Measurements from ENCODE around the gene UPP1. TPM values are rescaled to one million over a fixed set of nuclear protein-coding genes. Genes with fewer than 3 reads are reported as not detected.

Gene UPP1
- total RNA-seq, 1 donor from 2014 or later: 61.0 TPM

GRCh38 chr7:48148311-48148710, 59.2 kb downstream of the UPP1 start:
- DNase-seq: no peak
- no peak overlapping the region for H3K4me3 ChIP-seq
- H3K9me3 ChIP-seq: no peaks in the 10 kb centered on the region
- no peak overlapping the region for H3K27ac ChIP-seq
- H3K36me3 ChIP-seq: no peaks in the 10 kb centered on the region
- intact Hi-C loops (cut with DNase I): no loop called here
- TF ChIP-seq CTCF (IDR thresholded peaks at IDR 0.05): no peak
- ATAC-seq: no peak
- H3K27me3 ChIP-seq (ENCODE audit: low read depth): no peaks in the 10 kb centered on the region
- no peaks in the 10 kb centered on the region for H3K4me1 ChIP-seq

GRCh38 chr7:48149058-48149457, 60.0 kb downstream of the UPP1 start:
- H3K9me3 ChIP-seq: no peaks in the 10 kb centered on the region
- DNase-seq (no peak), ATAC-seq (no peak)
- intact Hi-C loops (cut with DNase I): no loop called here
- H3K27ac ChIP-seq: no peak overlapping the region
- no peak overlapping the region for H3K4me3 ChIP-seq
- H3K4me1 ChIP-seq: no peaks in the 10 kb centered on the region
- no peaks in the 10 kb centered on the region for H3K36me3 ChIP-seq
- no peaks in the 10 kb centered on the region for H3K27me3 ChIP-seq (ENCODE audit: low read depth)
- TF ChIP-seq CTCF (IDR thresholded peaks at IDR 0.05): no peak

GRCh38 chr7:48150086-48150485, 61.0 kb downstream of the UPP1 start:
- no peak for TF ChIP-seq CTCF (IDR thresholded peaks at IDR 0.05)
- no peaks in the 10 kb centered on the region for H3K27me3 ChIP-seq (ENCODE audit: low read depth)
- no peaks in the 10 kb centered on the region for H3K9me3 ChIP-seq
- no peaks in the 10 kb centered on the region for H3K36me3 ChIP-seq
- intact Hi-C loops (cut with DNase I): no loop called here
- H3K4me1 ChIP-seq: no peaks in the 10 kb centered on the region
- H3K27ac ChIP-seq: no peak overlapping the region
- ATAC-seq: no peak
- no peak overlapping the region for H3K4me3 ChIP-seq
- no peak for DNase-seq

- TF ChIP-seq CTCF (IDR thresholded peaks at IDR 0.05): peak; percentile 48
- no peaks in the 10 kb centered on the region for H3K27me3 ChIP-seq (ENCODE audit: low read depth)
- no peaks in the 10 kb centered on the region for H3K36me3 ChIP-seq
- DNase-seq (no peak), ATAC-seq (peak; percentile 57 to 62)
- no peak overlapping the region for H3K4me3 ChIP-seq
- intact Hi-C loops (cut with DNase I): no loop called here
- H3K4me1 ChIP-seq: no peaks in the 10 kb centered on the region
- H3K27ac ChIP-seq: no peak overlapping the region
- H3K9me3 ChIP-seq: no peaks in the 10 kb centered on the region
Observed at GRCh38 chr7:48154792-48155413, 65.8 kb downstream of the UPP1 start.

Other genes with a start within 250 kb of the UPP1 start
- 0.59 TPM for gene PKD1L1, start 140.8 kb upstream of the UPP1 start, total RNA-seq
- gene HUS1, start 109.7 kb upstream of the UPP1 start, total RNA-seq: 39.2 TPM
- gene SUN3, start 60.2 kb upstream of the UPP1 start, total RNA-seq: not detected
- gene C7orf57, start 53.7 kb upstream of the UPP1 start, total RNA-seq: 1.6 TPM
- gene ABCA13, start 82.2 kb downstream of the UPP1 start, total RNA-seq: 2.2 TPM